Measurements from ENCODE around the gene NONO. TPM values are rescaled to one million over a fixed set of nuclear protein-coding genes. Genes with fewer than 3 reads are reported as not detected.
"Not testable (repeated sequence)": the region's sequence is repeated elsewhere in the genome, so short reads cannot be mapped to it uniquely, and the experiment has no call there.

Gene NONO
- total RNA-seq, 2 donors from 2014 or later, result 404 to 406 TPM

DNA sequence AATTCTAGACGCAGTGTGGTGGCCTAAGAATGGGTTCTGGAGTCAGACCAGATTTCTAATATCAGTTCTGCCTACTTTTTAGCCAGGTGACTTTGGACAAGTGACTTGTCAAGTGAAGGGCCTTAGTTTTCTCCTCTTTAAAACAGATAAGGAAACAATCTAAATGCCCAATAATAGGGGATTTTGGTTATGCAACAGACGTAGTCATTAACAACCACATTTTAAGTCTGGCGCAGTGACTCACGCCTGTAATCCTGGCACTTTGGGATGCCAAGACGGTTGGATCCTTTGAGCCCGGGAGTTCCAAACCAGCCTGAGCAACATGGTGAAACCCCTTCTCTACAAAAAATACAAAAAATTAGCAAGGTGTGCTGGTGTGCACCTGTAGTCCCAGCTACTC, 27.4 kb upstream of the NONO start:
- Mint-ChIP-seq H3K36me3 (ENCODE audit: low read depth) (no peaks in the 10 kb centered on the region), H3K4me1 (peaks cover 13% of the 10 kb centered on the region), H3K27me3 (no peaks in the 10 kb centered on the region), H3K27ac (peak overlapping the region; percentile 93), H3K4me3 (peak overlapping the region; percentile 96)
- ATAC-seq (no peak), DNase-seq (no peak)
- no peaks in the 10 kb centered on the region for H3K9me3 ChIP-seq (ENCODE audit: control insufficient read depth, low read length, poor library complexity, severe bottlenecking)

DNA sequence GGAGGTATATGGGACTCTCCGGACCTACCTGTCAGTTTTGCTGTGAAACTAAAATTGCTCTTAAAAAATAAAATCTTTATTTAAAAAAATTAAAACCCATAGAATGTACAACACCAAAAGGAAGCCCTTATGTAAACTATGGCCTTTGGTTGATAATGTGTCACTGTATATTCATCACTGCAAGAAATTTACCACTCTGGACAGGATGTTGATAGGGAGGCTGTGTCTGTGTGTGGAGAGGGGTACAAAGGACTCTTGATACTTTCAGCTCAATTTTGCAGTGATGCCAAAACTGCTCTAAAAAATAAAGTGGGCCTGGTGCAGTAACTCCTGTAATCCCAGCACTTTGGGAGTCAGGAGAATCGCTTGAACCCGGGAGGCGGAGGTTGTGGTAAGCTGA, 26.6 kb upstream of the NONO start:
- DNase-seq (no peak), ATAC-seq (no peak)
- Mint-ChIP-seq H3K36me3 (ENCODE audit: low read depth) (no peaks in the 10 kb centered on the region), H3K27ac (no peak overlapping the region), H3K4me3 (no peak overlapping the region), H3K27me3 (no peaks in the 10 kb centered on the region), H3K4me1 (peaks cover 13% of the 10 kb centered on the region)
- no peaks in the 10 kb centered on the region for H3K9me3 ChIP-seq (ENCODE audit: control insufficient read depth, low read length, poor library complexity, severe bottlenecking)

DNA sequence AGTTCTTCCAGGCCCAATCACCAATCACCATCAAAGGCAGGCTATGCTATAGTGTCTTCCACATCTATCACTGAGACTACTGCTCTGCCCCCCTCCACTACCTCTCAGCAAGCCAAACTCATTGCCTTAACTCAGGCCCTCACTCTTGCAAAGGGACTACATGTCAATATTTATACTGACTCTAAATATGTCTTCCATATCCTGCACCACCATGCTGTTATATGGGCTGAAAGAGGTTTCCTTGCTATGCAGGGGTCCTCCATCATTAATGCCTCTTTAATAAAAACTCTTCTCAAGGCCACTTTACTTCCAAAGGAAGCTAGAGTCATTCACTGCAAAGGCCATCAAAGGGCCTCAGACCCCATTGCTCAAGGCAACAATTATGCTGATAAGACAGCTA, 14.8 kb upstream of the NONO start:
- not testable (repeated sequence) for H3K36me3 Mint-ChIP-seq (ENCODE audit: low read depth); H3K4me1 Mint-ChIP-seq; ATAC-seq; H3K9me3 ChIP-seq (ENCODE audit: control insufficient read depth, low read length, poor library complexity, severe bottlenecking); H3K27ac Mint-ChIP-seq; DNase-seq; H3K27me3 Mint-ChIP-seq; H3K4me3 Mint-ChIP-seq

DNA sequence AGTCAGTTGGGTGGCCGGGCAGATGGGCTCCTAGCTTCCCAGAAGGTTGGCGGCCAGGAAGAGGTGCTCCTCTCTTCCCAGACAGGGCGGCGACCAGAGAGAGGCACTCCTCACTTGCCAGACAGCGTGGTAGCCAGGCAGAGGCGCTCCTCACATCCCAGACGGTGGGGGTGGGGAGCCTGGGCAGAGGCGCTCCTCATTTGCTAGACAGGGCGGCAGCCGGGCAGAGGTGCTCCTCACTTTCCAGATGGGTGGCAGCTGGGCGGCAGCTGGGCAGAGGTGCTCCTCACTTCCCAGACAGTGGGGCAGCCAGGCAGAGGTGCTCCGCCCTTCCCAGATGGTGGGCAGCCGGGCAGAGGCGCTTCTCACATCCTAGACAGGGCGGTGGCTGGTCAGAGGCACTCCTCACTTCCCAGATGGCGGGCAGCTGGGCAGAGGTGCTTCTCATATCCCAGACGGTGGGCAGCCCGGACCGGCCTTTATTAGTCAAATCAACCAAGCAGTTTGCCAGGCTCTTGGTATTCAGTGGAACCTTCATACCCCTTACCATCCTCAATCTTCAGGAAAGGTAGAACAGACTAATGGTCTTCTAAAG, 13.5 kb upstream of the NONO start:
- no peak for DNase-seq
- ATAC-seq, result no peak

DNA sequence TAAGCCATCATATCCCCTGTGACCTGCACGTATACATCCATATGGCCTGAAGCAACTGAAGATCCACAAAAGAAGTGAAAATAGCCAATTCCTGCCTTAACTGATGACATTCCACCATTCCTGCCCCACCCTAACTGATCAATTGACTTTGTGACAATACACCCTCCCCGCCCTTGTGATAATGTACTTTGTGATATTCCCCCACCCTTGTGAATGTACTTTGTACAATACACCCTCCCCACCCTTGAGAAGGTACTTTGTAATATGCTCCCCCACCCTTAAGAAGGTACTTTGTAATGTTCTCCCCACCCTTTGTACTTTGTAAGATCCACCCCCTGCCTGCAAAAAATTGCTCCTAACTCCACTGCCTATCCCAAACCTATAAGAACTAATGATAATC, 11.1 kb upstream of the NONO start:
- not testable (repeated sequence) for H3K36me3 Mint-ChIP-seq (ENCODE audit: low read depth); DNase-seq; ATAC-seq; H3K27ac Mint-ChIP-seq; H3K4me1 Mint-ChIP-seq; H3K27me3 Mint-ChIP-seq; H3K9me3 ChIP-seq (ENCODE audit: control insufficient read depth, low read length, poor library complexity, severe bottlenecking)
- H3K4me3 Mint-ChIP-seq, result peak overlapping the region; percentile 7

More for the DNA sequence above, 13.5 kb upstream of the NONO start:
- H3K4me1 Mint-ChIP-seq, result no peaks in the 10 kb centered on the region
- no peaks in the 10 kb centered on the region for H3K9me3 ChIP-seq (ENCODE audit: control insufficient read depth, low read length, poor library complexity, severe bottlenecking)
- no peak overlapping the region for H3K4me3 Mint-ChIP-seq
- no peaks in the 10 kb centered on the region for H3K27me3 Mint-ChIP-seq
- H3K36me3 Mint-ChIP-seq (ENCODE audit: low read depth), result peaks cover 2% of the 10 kb centered on the region
- H3K27ac Mint-ChIP-seq, result no peak overlapping the region

DNA sequence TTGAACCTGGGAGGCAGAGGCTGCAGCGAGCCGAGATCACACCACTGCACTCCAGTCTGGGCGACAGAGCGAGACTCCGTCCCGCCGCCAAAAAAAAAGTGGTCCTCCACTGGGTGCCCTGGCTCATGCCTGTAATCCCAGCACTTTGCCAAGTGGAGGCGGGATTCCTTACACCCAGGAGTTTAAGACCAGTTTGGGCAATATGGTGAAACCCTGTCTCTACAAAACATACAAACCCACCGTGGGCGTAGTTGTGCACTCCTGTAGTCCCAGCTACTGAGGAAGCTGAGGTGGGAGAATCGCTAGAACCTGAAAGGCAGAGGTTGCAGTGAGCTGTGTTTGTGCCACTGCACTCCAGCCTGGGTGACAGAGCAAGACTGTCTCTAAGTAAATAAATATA, 2.1 kb upstream of the NONO start:
- H3K9me3 ChIP-seq (ENCODE audit: control insufficient read depth, low read length, poor library complexity, severe bottlenecking); H3K4me1 Mint-ChIP-seq; H3K27me3 Mint-ChIP-seq; H3K4me3 Mint-ChIP-seq; ATAC-seq; H3K27ac Mint-ChIP-seq; DNase-seq; H3K36me3 Mint-ChIP-seq (ENCODE audit: low read depth): not testable (repeated sequence)

DNA sequence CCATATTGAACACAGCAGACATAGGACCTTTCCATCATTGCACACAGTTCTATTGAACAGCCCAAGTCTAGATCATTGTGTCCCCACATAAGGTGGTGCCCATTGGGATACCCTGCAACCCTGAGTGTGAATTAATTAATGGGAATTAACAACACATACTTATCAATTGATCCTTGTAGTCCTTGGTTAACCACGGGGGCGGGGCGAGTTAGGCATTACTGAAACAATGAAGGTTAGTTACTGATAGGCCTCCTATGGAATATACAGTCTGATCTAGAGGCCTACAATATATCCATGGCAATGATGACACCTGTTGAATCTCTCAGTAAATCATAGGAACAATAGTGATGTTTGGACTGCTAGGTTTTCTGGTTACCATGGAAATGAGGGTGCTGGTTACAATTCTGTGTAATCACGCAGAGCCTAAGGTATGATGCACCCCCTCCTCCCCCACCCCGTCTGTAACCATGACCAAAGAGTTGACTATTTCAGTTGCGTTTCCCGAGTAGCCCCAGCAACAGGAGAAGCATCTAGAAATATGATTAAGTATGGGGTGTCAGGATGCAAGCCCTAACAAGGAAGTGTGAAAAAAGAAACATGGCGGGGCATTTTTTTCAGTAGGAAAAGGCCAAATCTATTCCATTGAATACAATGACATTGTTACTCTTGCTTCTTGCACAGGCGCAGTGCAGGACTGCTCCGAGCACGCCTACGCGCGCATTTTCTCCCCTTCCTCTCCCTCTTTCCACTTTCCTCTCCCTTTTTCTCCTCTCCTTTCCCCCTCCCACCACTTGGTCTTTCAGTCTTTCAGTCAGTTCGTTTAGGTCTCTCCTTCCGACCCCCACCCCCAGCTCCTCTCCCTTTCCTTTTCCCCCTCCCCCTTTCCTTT, 677 bp upstream of the NONO start:
- Mint-ChIP-seq H3K36me3 (ENCODE audit: low read depth) (peaks cover 2% of the 10 kb centered on the region), H3K27me3 (no peaks in the 10 kb centered on the region), H3K4me1 (peaks cover 4% of the 10 kb centered on the region), H3K27ac (peak overlapping the region; percentile 98), H3K4me3 (peak overlapping the region; percentile 98)
- H3K9me3 ChIP-seq (ENCODE audit: control insufficient read depth, low read length, poor library complexity, severe bottlenecking), result no peaks in the 10 kb centered on the region
- DNase-seq (peak in 1 of 3 donors; percentile 31), ATAC-seq (peak; percentile 50)

DNA sequence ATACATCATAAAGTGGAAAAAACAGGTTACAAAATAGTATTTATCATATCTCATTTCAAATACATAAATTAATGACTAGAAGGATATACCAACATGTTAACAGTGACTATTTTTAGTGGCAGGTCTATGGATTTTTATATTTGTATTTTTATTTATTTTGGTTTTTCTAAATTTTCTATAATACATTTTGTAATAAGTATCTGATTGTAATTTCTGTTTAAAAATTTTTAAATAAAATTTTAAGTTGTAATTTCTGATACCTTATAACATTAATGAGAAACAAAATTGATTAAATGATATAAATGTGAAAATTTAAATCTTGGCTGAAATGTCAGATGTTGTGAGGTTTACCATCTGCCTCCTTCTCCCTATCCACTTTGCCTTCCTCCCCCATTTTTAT, 2.5 kb downstream of the NONO start:
- DNase-seq (no peak), ATAC-seq (no peak)
- H3K9me3 ChIP-seq (ENCODE audit: control insufficient read depth, low read length, poor library complexity, severe bottlenecking), result no peaks in the 10 kb centered on the region
- Mint-ChIP-seq H3K36me3 (ENCODE audit: low read depth) (peaks cover 2% of the 10 kb centered on the region), H3K4me3 (peak overlapping the region; percentile 69), H3K27me3 (no peaks in the 10 kb centered on the region), H3K4me1 (peaks cover 6% of the 10 kb centered on the region), H3K27ac (no peak overlapping the region)

DNA sequence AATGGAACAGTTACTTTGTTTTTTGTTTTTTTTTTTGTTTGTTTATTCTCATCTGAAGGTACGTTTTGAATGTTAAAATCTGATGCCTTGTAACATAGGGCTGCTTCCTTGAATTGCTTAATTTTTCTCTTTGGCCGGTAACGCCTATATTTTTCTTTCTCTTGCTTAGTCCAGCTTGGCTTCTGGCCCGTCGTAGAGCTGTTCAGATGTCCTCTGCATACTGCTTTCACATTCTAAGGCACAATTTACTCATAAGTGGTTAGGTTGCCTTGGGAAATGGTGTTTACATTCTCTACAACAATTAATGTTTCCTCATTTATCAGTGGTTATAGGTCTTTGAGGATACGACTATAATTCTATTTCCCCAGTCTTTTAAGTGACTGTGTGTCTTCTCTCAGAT, 7.9 kb downstream of the NONO start:
- Mint-ChIP-seq H3K36me3 (ENCODE audit: low read depth) (no peaks in the 10 kb centered on the region), H3K27me3 (no peaks in the 10 kb centered on the region), H3K4me1 (peaks cover 2% of the 10 kb centered on the region), H3K4me3 (no peak overlapping the region), H3K27ac (peak overlapping the region; percentile 6)
- DNase-seq (no peak), ATAC-seq (no peak)
- H3K9me3 ChIP-seq (ENCODE audit: control insufficient read depth, low read length, poor library complexity, severe bottlenecking), result no peaks in the 10 kb centered on the region

DNA sequence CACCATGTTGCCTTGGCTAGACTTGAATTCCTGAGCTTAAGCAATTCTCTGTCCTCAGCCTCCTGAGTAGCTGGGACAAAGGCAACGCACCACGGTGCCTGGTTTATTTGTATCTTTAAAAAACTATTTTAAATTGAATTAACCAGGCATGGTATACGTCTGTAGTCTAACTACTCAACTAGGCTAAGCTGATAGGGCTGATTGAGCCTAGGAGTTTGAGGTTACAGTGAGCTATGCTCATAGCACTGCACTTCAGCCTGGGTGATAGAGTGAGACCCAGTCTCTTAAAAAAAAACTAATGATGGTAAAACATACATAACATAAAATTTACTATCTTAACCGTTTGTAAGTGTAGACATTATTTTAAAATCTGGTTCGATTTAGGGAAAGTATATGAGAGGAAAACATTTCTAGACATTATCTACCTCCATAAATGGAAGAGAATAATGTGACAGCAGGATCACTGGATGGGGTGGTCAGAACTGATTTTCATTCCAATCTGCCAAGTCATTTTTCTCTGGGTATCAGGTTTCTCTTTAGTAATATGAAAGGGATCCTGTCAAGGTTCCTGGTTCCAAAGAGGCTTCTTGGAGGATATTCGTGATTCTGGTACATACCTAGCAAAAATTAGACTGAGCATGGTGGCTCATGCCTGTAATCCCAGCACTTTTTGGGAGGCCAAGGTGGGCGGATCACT, 9.4 kb downstream of the NONO start:
- Mint-ChIP-seq H3K27me3 (no peaks in the 10 kb centered on the region), H3K27ac (no peak overlapping the region), H3K4me1 (peaks cover 2% of the 10 kb centered on the region), H3K4me3 (no peak overlapping the region), H3K36me3 (ENCODE audit: low read depth) (no peaks in the 10 kb centered on the region)
- DNase-seq, result no peak
- ATAC-seq, result no peak
- no peaks in the 10 kb centered on the region for H3K9me3 ChIP-seq (ENCODE audit: control insufficient read depth, low read length, poor library complexity, severe bottlenecking)

DNA sequence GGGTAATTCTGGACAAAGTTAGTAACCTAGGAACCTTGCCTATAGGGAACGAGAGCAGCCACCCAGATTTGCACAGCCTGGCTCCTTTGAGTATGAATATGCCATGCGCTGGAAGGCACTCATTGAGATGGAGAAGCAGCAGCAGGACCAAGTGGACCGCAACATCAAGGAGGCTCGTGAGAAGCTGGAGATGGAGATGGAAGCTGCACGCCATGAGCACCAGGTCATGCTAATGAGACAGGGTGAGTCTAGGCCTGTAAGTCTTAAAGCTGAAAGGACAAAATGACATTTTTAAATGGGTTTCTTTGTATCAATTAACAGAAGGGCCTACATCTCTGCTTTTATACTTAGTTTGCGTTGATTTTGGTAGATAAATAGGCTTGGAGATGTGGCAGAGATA, 13.4 kb downstream of the NONO start:
- H3K36me3 Mint-ChIP-seq (ENCODE audit: low read depth), result peaks cover 4% of the 10 kb centered on the region
- no peak overlapping the region for H3K27ac Mint-ChIP-seq

DNA sequence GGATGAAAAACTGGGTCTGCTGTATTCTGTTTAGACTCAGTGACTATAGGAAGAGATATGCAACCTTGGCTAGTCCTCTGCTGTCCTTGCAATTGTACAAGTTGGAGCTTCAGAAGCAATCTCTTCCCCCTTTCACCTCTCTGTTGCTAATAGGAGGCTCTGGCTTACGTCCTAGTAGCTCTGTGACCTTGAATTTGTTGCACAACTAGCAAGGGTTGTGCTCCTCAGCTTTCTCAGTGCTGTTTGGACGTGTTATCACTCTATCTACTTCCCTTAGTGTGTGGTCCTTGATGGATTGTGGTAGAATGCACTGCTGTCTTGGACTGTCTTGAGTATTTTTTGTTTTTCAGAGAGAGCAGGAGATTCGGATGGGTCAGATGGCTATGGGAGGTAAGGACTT, 14.7 kb downstream of the NONO start:
- no peaks in the 10 kb centered on the region for H3K27me3 Mint-ChIP-seq
- DNase-seq (no peak), ATAC-seq (no peak)
- H3K27ac Mint-ChIP-seq, result no peak overlapping the region
- H3K4me1 Mint-ChIP-seq, result peaks cover 2% of the 10 kb centered on the region
- H3K9me3 ChIP-seq (ENCODE audit: control insufficient read depth, low read length, poor library complexity, severe bottlenecking), result no peaks in the 10 kb centered on the region
- peaks cover 4% of the 10 kb centered on the region for H3K36me3 Mint-ChIP-seq (ENCODE audit: low read depth)
- no peak overlapping the region for H3K4me3 Mint-ChIP-seq

More for the DNA sequence above, 13.4 kb downstream of the NONO start:
- peaks cover 2% of the 10 kb centered on the region for H3K4me1 Mint-ChIP-seq
- no peak overlapping the region for H3K4me3 Mint-ChIP-seq
- ATAC-seq (no peak), DNase-seq (no peak)
- H3K27me3 Mint-ChIP-seq, result no peaks in the 10 kb centered on the region
- no peaks in the 10 kb centered on the region for H3K9me3 ChIP-seq (ENCODE audit: control insufficient read depth, low read length, poor library complexity, severe bottlenecking)

DNA sequence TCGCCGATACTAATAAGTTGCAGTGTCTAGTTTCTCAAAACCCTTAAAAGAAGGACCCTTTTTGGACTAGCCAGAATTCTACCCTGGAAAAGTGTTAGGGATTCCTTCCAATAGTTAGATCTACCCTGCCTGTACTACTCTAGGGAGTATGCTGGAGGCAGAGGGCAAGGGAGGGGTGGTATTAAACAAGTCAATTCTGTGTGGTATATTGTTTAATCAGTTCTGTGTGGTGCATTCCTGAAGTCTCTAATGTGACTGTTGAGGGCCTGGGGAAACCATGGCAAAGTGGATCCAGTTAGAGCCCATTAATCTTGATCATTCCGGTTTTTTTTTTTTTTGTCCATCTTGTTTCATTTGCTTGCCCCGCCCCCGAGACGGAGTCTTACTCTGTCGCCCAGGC, 16.6 kb downstream of the NONO start:
- H3K36me3 Mint-ChIP-seq (ENCODE audit: low read depth); H3K27me3 Mint-ChIP-seq; DNase-seq; H3K4me1 Mint-ChIP-seq; H3K9me3 ChIP-seq (ENCODE audit: control insufficient read depth, low read length, poor library complexity, severe bottlenecking); ATAC-seq: not testable (repeated sequence)
- Mint-ChIP-seq H3K27ac (peak overlapping the region; percentile 19), H3K4me3 (peak overlapping the region; percentile 31)
